MCF 10A (cell line): ENCODE measurements around the gene KCNMA1. TPM values are rescaled to one million over a fixed set of nuclear protein-coding genes. Genes with fewer than 3 reads are reported as not detected.

ENCODE experiments used
- BruUV-seq: library from RNA; stranded (reverse); fragments of 400-500 nt; replicated peaks from 2 replicates; lab custom pipeline; 2021; lab: Mats Ljungman, UMichigan
- CTCF ChIA-PET: fragments of 300-600 bp; sonication (Branson Sonifier 250); formaldehyde crosslinking; extraction: SDS; loops from one replicate; lab custom pipeline; 2021; ENCODE audit warnings: antibody characterized with exemption, inconsistent platforms; lab: Yijun Ruan, JAX
- POLR2A ChIA-PET: fragments of 300-600, 350-650 bp; sonication (Branson Sonifier 250); formaldehyde crosslinking; extraction: SDS; loops from one replicate; lab custom pipeline; 2020; ENCODE audit warnings: antibody characterized with exemption, inconsistent platforms; lab: Yijun Ruan, JAX
- DNase-seq: peaks from one replicate; pipeline ENCODE4 v3.0.0-alpha.2; 2018; ENCODE audit not compliant: unreplicated experiment
- H3K27ac Mint-ChIP-seq: one replicate; pipeline ENCODE4 v1.8.0; 2022; ENCODE audit warnings: mild to moderate bottlenecking, low read depth, mixed read lengths; ENCODE audit not compliant: unreplicated experiment
- H3K27me3 Mint-ChIP-seq: one replicate; pipeline ENCODE4 v1.8.0; 2022; ENCODE audit warnings: mixed read lengths; ENCODE audit not compliant: insufficient read depth, unreplicated experiment
- H3K36me3 Mint-ChIP-seq: one replicate; pipeline ENCODE4 v1.8.0; 2022; ENCODE audit warnings: mild to moderate bottlenecking, moderate library complexity, mixed read lengths; ENCODE audit not compliant: insufficient read depth, unreplicated experiment
- H3K4me1 Mint-ChIP-seq: one replicate; pipeline ENCODE4 v1.8.0; 2022; ENCODE audit warnings: mixed read lengths; ENCODE audit not compliant: insufficient read depth, unreplicated experiment
- H3K4me3 Mint-ChIP-seq: one replicate; pipeline ENCODE4 v1.8.0; 2022; ENCODE audit warnings: mild to moderate bottlenecking, moderate library complexity, mixed read lengths; ENCODE audit not compliant: unreplicated experiment
- H3K9me3 Mint-ChIP-seq: one replicate; pipeline ENCODE4 v1.8.0; 2022; ENCODE audit warnings: mixed read lengths; ENCODE audit not compliant: unreplicated experiment
- intact Hi-C: fragments of 100-400 bp; cut with micrococcal nuclease; formaldehyde crosslinking; loops from 2 replicates; pipeline ENCODE4 v1.14.1; 2022
- total RNA-seq: library from RNA; stranded (reverse); gene quantifications from 2 replicates; pipeline ENCODE4 v1.2.3, GENCODE V29; 2022
- TF ChIP-seq, protein P1 (sequence below): fragments of 200-600 bp; IDR thresholded peaks from one replicate; pipeline ENCODE4 v1.8.0; 2022; ENCODE audit warnings: antibody characterized with exemption, mild to moderate bottlenecking; ENCODE audit not compliant: unreplicated experiment

The KCNMA1 gene
- total RNA-seq, 1 experiment from 2014 or later: 7.5 TPM

DNA sequence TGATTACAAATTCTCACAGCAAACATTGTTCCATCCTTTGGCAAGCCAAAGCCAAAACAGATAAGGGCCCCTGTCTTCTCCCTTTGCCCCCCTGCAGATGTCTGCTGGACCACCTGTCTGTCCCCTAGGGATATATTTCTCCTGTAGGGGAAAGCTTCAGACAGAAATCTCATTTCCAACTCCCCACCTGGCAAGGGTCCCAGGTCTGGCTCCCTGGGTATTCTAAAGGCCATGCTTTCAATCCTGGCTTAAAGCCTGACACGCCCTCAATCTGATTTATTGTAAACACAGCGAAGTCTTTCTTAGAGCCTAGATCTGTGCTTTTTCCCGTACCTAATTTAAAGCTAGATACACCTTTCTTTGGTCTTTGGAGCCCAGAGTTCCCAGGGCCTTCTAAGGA lies 66.1 kb downstream of the KCNMA1 start:
- TF ChIP-seq, protein P1, sequence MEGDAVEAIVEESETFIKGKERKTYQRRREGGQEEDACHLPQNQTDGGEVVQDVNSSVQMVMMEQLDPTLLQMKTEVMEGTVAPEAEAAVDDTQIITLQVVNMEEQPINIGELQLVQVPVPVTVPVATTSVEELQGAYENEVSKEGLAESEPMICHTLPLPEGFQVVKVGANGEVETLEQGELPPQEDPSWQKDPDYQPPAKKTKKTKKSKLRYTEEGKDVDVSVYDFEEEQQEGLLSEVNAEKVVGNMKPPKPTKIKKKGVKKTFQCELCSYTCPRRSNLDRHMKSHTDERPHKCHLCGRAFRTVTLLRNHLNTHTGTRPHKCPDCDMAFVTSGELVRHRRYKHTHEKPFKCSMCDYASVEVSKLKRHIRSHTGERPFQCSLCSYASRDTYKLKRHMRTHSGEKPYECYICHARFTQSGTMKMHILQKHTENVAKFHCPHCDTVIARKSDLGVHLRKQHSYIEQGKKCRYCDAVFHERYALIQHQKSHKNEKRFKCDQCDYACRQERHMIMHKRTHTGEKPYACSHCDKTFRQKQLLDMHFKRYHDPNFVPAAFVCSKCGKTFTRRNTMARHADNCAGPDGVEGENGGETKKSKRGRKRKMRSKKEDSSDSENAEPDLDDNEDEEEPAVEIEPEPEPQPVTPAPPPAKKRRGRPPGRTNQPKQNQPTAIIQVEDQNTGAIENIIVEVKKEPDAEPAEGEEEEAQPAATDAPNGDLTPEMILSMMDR: no peak
- Mint-ChIP-seq H3K36me3 (no peaks in the 10 kb centered on the region), H3K4me1 (no peaks in the 10 kb centered on the region), H3K27me3 (no peaks in the 10 kb centered on the region), H3K27ac (no peak overlapping the region), H3K4me3 (no peak overlapping the region), H3K9me3 (no peaks in the 10 kb centered on the region)
- no peak for DNase-seq
- intact Hi-C loops: no loop called here
- CTCF ChIA-PET: interaction anchor here (0.6 kb wide), 1 partner anchor 1471 kb away, joined by 4 read pairs; no protein-coding TSS in a partner anchor
- no TSS peak for BruUV-seq
- POLR2A ChIA-PET: no interaction called here

DNA sequence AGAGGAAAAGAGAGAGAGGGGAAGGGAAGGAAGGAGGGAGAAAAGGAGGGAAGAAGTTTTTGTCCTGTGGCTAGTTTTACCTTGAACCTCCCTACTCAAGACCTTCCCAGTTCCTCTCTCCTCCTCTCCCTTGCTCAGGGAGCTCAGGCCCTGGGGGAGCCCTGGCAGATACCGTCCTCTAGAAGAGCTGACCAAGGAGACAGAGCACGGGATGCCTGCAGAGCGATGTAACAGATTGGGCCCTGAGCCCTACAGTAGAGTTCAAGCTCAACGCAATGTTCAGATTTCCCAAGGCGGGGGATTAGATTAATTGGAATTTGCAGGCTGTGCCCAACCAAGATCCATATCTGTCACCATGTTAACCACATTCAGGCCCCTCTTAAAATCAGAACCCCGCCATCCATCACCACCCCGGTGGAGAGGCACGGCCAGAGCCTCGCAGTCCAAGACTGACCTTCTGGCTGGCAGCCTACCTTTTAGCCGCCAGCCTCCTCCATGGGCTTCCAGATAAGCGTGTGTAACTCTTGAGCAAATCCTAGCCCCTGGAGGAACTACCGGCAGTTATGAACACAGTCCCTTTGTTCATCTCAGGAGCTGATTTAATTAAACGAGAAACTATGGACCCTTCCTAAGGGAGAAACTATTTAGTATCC lies 70.6 kb downstream of the KCNMA1 start:
- no TSS peak for BruUV-seq
- no peaks in the 10 kb centered on the region for H3K27me3 Mint-ChIP-seq
- CTCF ChIA-PET: interaction anchor here (0.7 kb wide), 1 partner anchor 74 kb away, joined by 3 read pairs; no protein-coding TSS in a partner anchor
- H3K4me1 Mint-ChIP-seq: peaks cover 7% of the 10 kb centered on the region
- TF ChIP-seq, protein P1: no peak
- no peak overlapping the region for H3K27ac Mint-ChIP-seq
- H3K36me3 Mint-ChIP-seq: no peaks in the 10 kb centered on the region
- no peak overlapping the region for H3K4me3 Mint-ChIP-seq
- intact Hi-C loops: no loop called here
- POLR2A ChIA-PET: no interaction called here
- DNase-seq: no peak
- H3K9me3 Mint-ChIP-seq: no peaks in the 10 kb centered on the region

DNA sequence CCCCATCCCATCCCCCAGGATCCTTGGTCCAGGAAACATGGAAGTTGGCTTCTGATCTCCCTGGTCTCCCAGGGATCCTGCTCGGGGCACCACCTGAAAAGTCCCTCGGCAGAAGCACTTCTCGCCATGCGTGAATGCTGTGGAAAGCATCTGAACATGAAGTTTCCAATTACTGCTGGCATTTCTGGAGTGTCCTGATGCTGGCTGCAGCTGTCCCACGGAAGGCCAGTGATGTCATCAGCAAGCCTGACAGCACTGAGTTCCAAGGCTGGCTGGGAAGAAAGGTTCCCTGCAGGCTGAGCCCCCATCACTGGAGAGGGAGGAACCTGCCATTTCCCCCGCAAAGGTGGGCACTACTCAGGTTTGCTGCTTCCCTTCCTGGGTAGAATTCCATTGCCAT lies 71.4 kb downstream of the KCNMA1 start:
- intact Hi-C loops: no loop called here
- no peak for DNase-seq
- no peak overlapping the region for H3K4me3 Mint-ChIP-seq
- BruUV-seq: no TSS peak
- H3K9me3 Mint-ChIP-seq: no peaks in the 10 kb centered on the region
- TF ChIP-seq, protein P1: no peak
- CTCF ChIA-PET: no interaction called here
- peaks cover 7% of the 10 kb centered on the region for H3K4me1 Mint-ChIP-seq
- no peaks in the 10 kb centered on the region for H3K27me3 Mint-ChIP-seq
- no peak overlapping the region for H3K27ac Mint-ChIP-seq
- POLR2A ChIA-PET: no interaction called here
- no peaks in the 10 kb centered on the region for H3K36me3 Mint-ChIP-seq

DNA sequence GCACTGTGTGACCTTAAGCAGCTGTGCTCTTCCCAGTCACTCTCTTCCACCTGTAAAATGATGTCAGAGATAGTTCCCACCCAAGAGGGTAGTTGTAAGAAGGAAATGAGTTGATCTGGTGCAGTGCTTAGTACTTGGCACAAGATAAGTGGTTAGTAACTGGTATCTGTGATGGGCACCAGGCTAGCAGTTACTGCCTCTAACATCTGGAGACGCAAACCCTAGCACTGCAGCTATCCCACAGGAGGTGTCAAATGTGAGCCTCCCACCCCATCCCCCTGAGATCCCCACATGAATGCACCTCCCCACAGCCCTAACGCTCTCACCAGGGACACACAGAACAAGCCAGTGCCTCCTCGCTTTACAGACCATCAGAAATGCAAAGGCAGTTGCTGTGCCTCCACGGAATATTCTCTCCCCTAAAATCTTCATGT lies 72.0 kb downstream of the KCNMA1 start:
- Mint-ChIP-seq H3K36me3 (no peaks in the 10 kb centered on the region), H3K9me3 (no peaks in the 10 kb centered on the region), H3K27ac (no peak overlapping the region), H3K4me3 (no peak overlapping the region), H3K27me3 (no peaks in the 10 kb centered on the region), H3K4me1 (peaks cover 7% of the 10 kb centered on the region)
- BruUV-seq: no TSS peak
- TF ChIP-seq, protein P1: no peak
- ChIA-PET POLR2A (no interaction called here), CTCF (no interaction called here)
- no peak for DNase-seq
- intact Hi-C loops: no loop called here
